Keratinocyte (primary cell): ENCODE data around the gene CCDC63. TPM values are rescaled to one million over a fixed set of nuclear protein-coding genes. Genes with fewer than 3 reads are reported as not detected.
A peak's percentile ranks its signal among the peaks of the same experiment; 100 is the strongest.

ENCODE experiments used
- DNase-seq: peaks from one replicate; pipeline ENCODE4 v3.0.0-alpha.2; 2011; ENCODE audit warnings: low read depth, missing footprints, low spot score
- FAIRE-seq: peaks from 2 replicates; lab custom pipeline; 2011; peaks lifted over from hg19 to GRCh38; lab: Jason Lieb, UNC
- H2AFZ ChIP-seq: 2 replicates; pipeline ENCODE4 v1.6.0; 2012; ENCODE audit warnings: low read length, control low read depth, inconsistent platforms; ENCODE audit not compliant: control insufficient read depth
- H3K27ac ChIP-seq: 2 replicates; pipeline ENCODE4 v1.5.1; 2011; ENCODE audit warnings: low read length; ENCODE audit not compliant: control insufficient read depth, insufficient read depth
- H3K27me3 ChIP-seq: 3 replicates; pipeline ENCODE4 v1.6.0; 2011; ENCODE audit warnings: low read length; ENCODE audit not compliant: control insufficient read depth, insufficient read depth; ENCODE audit errors: extremely low read depth
- H3K36me3 ChIP-seq, 2 experiments: 2 replicates in 1 of 2; 3 replicates in 1 of 2; pipeline ENCODE4 v1.5.1; 2011; ENCODE audit warnings: low read length in 2 of 2, mild to moderate bottlenecking in 1 of 2; ENCODE audit not compliant: control insufficient read depth in 2 of 2, insufficient read depth in 2 of 2; ENCODE audit errors: extremely low read depth in 1 of 2
- H3K4me1 ChIP-seq: 3 replicates; pipeline ENCODE4 v1.5.1; 2011; ENCODE audit warnings: low read length; ENCODE audit not compliant: control insufficient read depth, insufficient read depth; ENCODE audit errors: extremely low read depth
- H3K4me2 ChIP-seq: 3 replicates; pipeline ENCODE4 v1.6.0; 2011; ENCODE audit warnings: low read depth, low read length; ENCODE audit not compliant: control insufficient read depth, insufficient read depth; ENCODE audit errors: extremely low read depth
- H3K4me3 ChIP-seq, 3 experiments: fragments of 200-600 bp in 1 of 3; sonication (generic) in 1 of 3; 2 replicates in 2 of 3; 3 replicates in 1 of 3; pipeline ENCODE4 v1.5.1; 2011 to 2016; ENCODE audit warnings: low read length in 3 of 3, mild to moderate bottlenecking in 3 of 3, control low read depth in 2 of 3, inconsistent platforms in 1 of 3, low read depth in 1 of 3, mixed read lengths in 1 of 3, mixed run types in 1 of 3, moderate library complexity in 1 of 3; ENCODE audit not compliant: control insufficient read depth in 2 of 3, insufficient read depth in 2 of 3; ENCODE audit errors: extremely low read depth in 1 of 3
- H3K79me2 ChIP-seq: 2 replicates; pipeline ENCODE4 v1.6.0; 2012; ENCODE audit warnings: low read length; ENCODE audit not compliant: control insufficient read depth, insufficient read depth
- H3K9ac ChIP-seq: 3 replicates; pipeline ENCODE4 v1.6.0; 2011; ENCODE audit warnings: low read length; ENCODE audit not compliant: control insufficient read depth, insufficient read depth; ENCODE audit errors: extremely low read depth
- H3K9me1 ChIP-seq: 3 replicates; pipeline ENCODE4 v1.6.0; 2011; ENCODE audit warnings: low read length; ENCODE audit not compliant: control insufficient read depth, insufficient read depth; ENCODE audit errors: extremely low read depth
- H3K9me3 ChIP-seq: 2 replicates; pipeline ENCODE4 v1.5.1; 2012; ENCODE audit warnings: low read depth, low read length; ENCODE audit not compliant: control insufficient read depth
- H4K20me1 ChIP-seq: 3 replicates; pipeline ENCODE4 v1.6.0; 2011; ENCODE audit warnings: low read length; ENCODE audit not compliant: control insufficient read depth, insufficient read depth; ENCODE audit errors: extremely low read depth
- CTCF ChIP-seq, 3 experiments: IDR thresholded peaks in 1 of 3; conservative IDR thresholded peaks in 1 of 3; optimal IDR thresholded peaks in 1 of 3; 2 replicates in 2 of 3; 3 replicates in 1 of 3; pipeline versions ENCODE3 to v1.5.1; 2011; ENCODE audit warnings: low read length in 3 of 3, mild to moderate bottlenecking in 3 of 3, moderate library complexity in 2 of 3, control low read depth in 1 of 3, inconsistent platforms in 1 of 3; ENCODE audit not compliant: insufficient read depth in 2 of 3; ENCODE audit errors: extremely low read depth in 1 of 3
- EZH2 ChIP-seq: IDR thresholded peaks from one replicate; pipeline ENCODE4 v1.6.1; 2012; ENCODE audit warnings: inconsistent platforms, mild to moderate bottlenecking, low read length, moderate library complexity
- dilution Hi-C: fragments of 300-500 bp; cut with MboI; formaldehyde crosslinking; loops from one replicate; pipeline ENCODE4 v1.7.0; 2020; ENCODE audit warnings: low sequenced_read_pairs; ENCODE audit not compliant: extremely low pct_ligation_motif_present
- polyA minus RNA-seq, 3 experiments: library from RNA; depleted of rRNA, polyadenylated mRNA; stranded (reverse); fragments of >200 nt; gene quantifications; 1 replicate in 1 of 3; 2 replicates in 1 of 3; 3 replicates in 1 of 3; pipeline ENCODE4 v1.2.3, GENCODE V29; 2011
- polyA plus RNA-seq, 5 experiments: library from polyadenylated mRNA; depleted of rRNA in 3 of 5; stranded (reverse) in 3 of 5; stranded (forward) in 1 of 5; unstranded in 1 of 5; fragments of >200 nt; gene quantifications; 1 replicate in 1 of 5; 2 replicates in 3 of 5; 3 replicates in 1 of 5; pipeline versions ENCODE4 v1.2.1 to v1.2.3, GENCODE V29; 2011 to 2012; ENCODE audit warnings: missing spikeins in 2 of 5, low read depth in 1 of 5, low replicate concordance in 1 of 5

Gene CCDC63
- polyA plus RNA-seq (not detected in 3 replicates), polyA minus RNA-seq (not detected in 3 replicates)
- polyA plus RNA-seq (2011; ENCODE audit: low read depth) = 1.00 TPM
- 0.04 TPM in 1 of 2 replicates, not detected in the other for polyA plus RNA-seq (2011; cell fraction: cytosol; rRNA removed)
- polyA plus RNA-seq (2011; cell fraction: nucleus; rRNA removed) = 0.11 TPM in 1 of 2 replicates, not detected in the other
- polyA plus RNA-seq (2012; ENCODE audit: low replicate concordance) = 0.20 TPM in 1 of 2 replicates, not detected in the other
- polyA minus RNA-seq (2011; cell fraction: cytosol; rRNA and poly(A)+ RNA removed) = not detected
- polyA minus RNA-seq (2011; cell fraction: nucleus; rRNA and poly(A)+ RNA removed) = not detected in 2 replicates

- Histone ChIP-seq H3K4me2 (peak within 1 kb of the TSS; percentile 48), H3K4me3 (peak within 1 kb of the TSS in 1 of 3 experiments; percentile 11), H3K27me3 (peaks cover 4% of the 10 kb centered on the region), H3K9me3 (no peaks in the 10 kb centered on the region), H3K9me1 (no peaks in the 10 kb centered on the region), H3K27ac (no peak within 1 kb of the TSS), H3K79me2 (no peaks in the 10 kb centered on the region), H3K4me1 (peaks cover 12% of the 10 kb centered on the region), H3K9ac (no peak within 1 kb of the TSS), H2AFZ (peak within 1 kb of the TSS; percentile 9), H4K20me1 (no peaks in the 10 kb centered on the region), H3K36me3 (no peaks in the 10 kb centered on the region)
- TF ChIP-seq EZH2 (peak; percentile 23), CTCF (optimal IDR thresholded peaks at IDR 0.05 in 1 of 3, IDR thresholded peaks at IDR 0.05 in 1 of 3, conservative IDR thresholded peaks at IDR 0.05 in 1 of 3; ENCODE audit: extremely low read depth in 1 of 3, insufficient read depth in 2 of 3, low read length in 3 of 3) (peak in 2 of 3 experiments; percentile 51 to 58)
- no peak for FAIRE-seq
- no peak for DNase-seq
- dilution Hi-C loops = no loop called here
Observed at GRCh38 chr12:110846615-110847566, at the start of gene CCDC63. Gene CCDC63, plus strand, starts transcription at chr12:110846987. Its CDS starts 5,968 bp downstream, at chr12:110852955.

- dilution Hi-C loops = no loop called here
Observed at GRCh38 chr12:110798461-110798860, 48.3 kb upstream of the CCDC63 start.

More at GRCh38 chr12:110798461-110798860, 48.3 kb upstream of the CCDC63 start:
- H3K9me1 ChIP-seq = no peaks in the 10 kb centered on the region
- no peak overlapping the region for H3K4me3 ChIP-seq
- no peak overlapping the region for H2AFZ ChIP-seq
- FAIRE-seq (no peak), DNase-seq (no peak)
- H3K27ac ChIP-seq = no peak overlapping the region
- H3K79me2 ChIP-seq = no peaks in the 10 kb centered on the region
- H3K4me2 ChIP-seq = no peak overlapping the region
- H3K27me3 ChIP-seq = no peaks in the 10 kb centered on the region
- H3K9ac ChIP-seq = no peak overlapping the region
- no peaks in the 10 kb centered on the region for H3K9me3 ChIP-seq
- H3K4me1 ChIP-seq = no peaks in the 10 kb centered on the region
- TF ChIP-seq EZH2 = no peak
- TF ChIP-seq CTCF (optimal IDR thresholded peaks at IDR 0.05 in 1 of 3, IDR thresholded peaks at IDR 0.05 in 1 of 3, conservative IDR thresholded peaks at IDR 0.05 in 1 of 3; ENCODE audit: extremely low read depth in 1 of 3, insufficient read depth in 2 of 3, low read length in 3 of 3) = no peak
- H3K36me3 ChIP-seq = no peaks in the 10 kb centered on the region
- no peaks in the 10 kb centered on the region for H4K20me1 ChIP-seq
